ENCODE data around the gene PLXDC2.

PLXDC2 gene

GRCh38 chr10:20105931-20106330 is 289.7 kb downstream of the PLXDC2 start:
- H4K20me1 ChIP-seq (ENCODE audit: insufficient read depth, low read length, poor library complexity, severe bottlenecking) = no peaks in the 10 kb centered on the region
- no peak overlapping the region for H3K4me2 ChIP-seq (ENCODE audit: low read depth, low read length, poor library complexity, severe bottlenecking)
- H3K9ac ChIP-seq (ENCODE audit: low read depth, low read length, poor library complexity, severe bottlenecking) = no peak overlapping the region
- no peaks in the 10 kb centered on the region for H3K36me3 ChIP-seq (ENCODE audit: insufficient read depth, low read length)
- no peaks in the 10 kb centered on the region for H3K27me3 ChIP-seq (ENCODE audit: insufficient read depth, low read length, poor library complexity, severe bottlenecking)
- no peaks in the 10 kb centered on the region for H3F3A ChIP-seq (ENCODE audit: low read depth)
- H3K4me3 ChIP-seq (ENCODE audit: low read length, poor library complexity, severe bottlenecking) = no peak overlapping the region
- no peaks in the 10 kb centered on the region for H3K9me3 ChIP-seq (ENCODE audit: insufficient read depth, low read depth, low read length)
- H3K9me2 ChIP-seq (replicated peaks; ENCODE audit: low read depth, low read length) = no peaks in the 10 kb centered on the region
- TF ChIP-seq EZH2phosphoT487 (IDR thresholded peaks at IDR 0.05; ENCODE audit: borderline replicate concordance) (no peak), CTCF (conservative IDR thresholded peaks at IDR 0.05; ENCODE audit: low read length) (no peak)
- H3K79me2 ChIP-seq (ENCODE audit: insufficient read depth, low read length) = no peaks in the 10 kb centered on the region
- no peak overlapping the region for H2AFZ ChIP-seq (ENCODE audit: low read length)
- H3K4me1 ChIP-seq (ENCODE audit: insufficient read depth, low read length, poor library complexity, severe bottlenecking) = no peaks in the 10 kb centered on the region

GRCh38 chr10:20108021-20108420 is 291.8 kb downstream of the PLXDC2 start:
- H3K9ac ChIP-seq (ENCODE audit: low read depth, low read length, poor library complexity, severe bottlenecking) = no peak overlapping the region
- no peaks in the 10 kb centered on the region for H3K27me3 ChIP-seq (ENCODE audit: insufficient read depth, low read length, poor library complexity, severe bottlenecking)
- no peaks in the 10 kb centered on the region for H3K9me2 ChIP-seq (replicated peaks; ENCODE audit: low read depth, low read length)
- H3F3A ChIP-seq (ENCODE audit: low read depth) = no peaks in the 10 kb centered on the region
- H3K4me2 ChIP-seq (ENCODE audit: low read depth, low read length, poor library complexity, severe bottlenecking) = no peak overlapping the region
- H4K20me1 ChIP-seq (ENCODE audit: insufficient read depth, low read length, poor library complexity, severe bottlenecking) = no peaks in the 10 kb centered on the region
- no peaks in the 10 kb centered on the region for H3K36me3 ChIP-seq (ENCODE audit: insufficient read depth, low read length)
- TF ChIP-seq CTCF (conservative IDR thresholded peaks at IDR 0.05; ENCODE audit: low read length) (no peak), EZH2phosphoT487 (IDR thresholded peaks at IDR 0.05; ENCODE audit: borderline replicate concordance) (no peak)
- H2AFZ ChIP-seq (ENCODE audit: low read length) = no peak overlapping the region
- H3K4me1 ChIP-seq (ENCODE audit: insufficient read depth, low read length, poor library complexity, severe bottlenecking) = no peaks in the 10 kb centered on the region
- H3K9me3 ChIP-seq (ENCODE audit: insufficient read depth, low read depth, low read length) = no peaks in the 10 kb centered on the region
- H3K4me3 ChIP-seq (ENCODE audit: low read length, poor library complexity, severe bottlenecking) = no peak overlapping the region
- H3K79me2 ChIP-seq (ENCODE audit: insufficient read depth, low read length) = no peaks in the 10 kb centered on the region

- Histone ChIP-seq H3K4me3 (ENCODE audit: low read length, poor library complexity, severe bottlenecking) (no peak overlapping the region), H3F3A (ENCODE audit: low read depth) (no peaks in the 10 kb centered on the region), H2AFZ (ENCODE audit: low read length) (no peak overlapping the region), H3K4me1 (ENCODE audit: insufficient read depth, low read length, poor library complexity, severe bottlenecking) (no peaks in the 10 kb centered on the region), H4K20me1 (ENCODE audit: insufficient read depth, low read length, poor library complexity, severe bottlenecking) (no peaks in the 10 kb centered on the region), H3K36me3 (ENCODE audit: insufficient read depth, low read length) (no peaks in the 10 kb centered on the region), H3K9me3 (ENCODE audit: insufficient read depth, low read depth, low read length) (no peaks in the 10 kb centered on the region), H3K79me2 (ENCODE audit: insufficient read depth, low read length) (no peaks in the 10 kb centered on the region), H3K9ac (ENCODE audit: low read depth, low read length, poor library complexity, severe bottlenecking) (no peak overlapping the region), H3K9me2 (replicated peaks; ENCODE audit: low read depth, low read length) (no peaks in the 10 kb centered on the region), H3K27me3 (ENCODE audit: insufficient read depth, low read length, poor library complexity, severe bottlenecking) (no peaks in the 10 kb centered on the region), H3K4me2 (ENCODE audit: low read depth, low read length, poor library complexity, severe bottlenecking) (no peak overlapping the region)
- TF ChIP-seq EZH2phosphoT487 (IDR thresholded peaks at IDR 0.05; ENCODE audit: borderline replicate concordance) = no peak
- no peak for TF ChIP-seq CTCF (conservative IDR thresholded peaks at IDR 0.05; ENCODE audit: low read length)
Measured at GRCh38 chr10:20109613-20110012, 293.4 kb downstream of the PLXDC2 start.

All from Loucy (cell line).